MCF 10A (cell line): Measurements from ENCODE around the gene PITPNM3. TPM values are rescaled to one million over a fixed set of nuclear protein-coding genes. Genes with fewer than 3 reads are reported as not detected.

Experiments
- BruUV-seq: library from RNA; stranded (reverse); fragments of 400-500 nt; replicated peaks from 2 replicates; lab custom pipeline; 2021; lab: Mats Ljungman, UMichigan
- CTCF ChIA-PET: fragments of 300-600 bp; sonication (Branson Sonifier 250); formaldehyde crosslinking; extraction: SDS; loops from one replicate; lab custom pipeline; 2021; ENCODE audit warnings: antibody characterized with exemption, inconsistent platforms; lab: Yijun Ruan, JAX
- POLR2A ChIA-PET: fragments of 300-600, 350-650 bp; sonication (Branson Sonifier 250); formaldehyde crosslinking; extraction: SDS; loops from one replicate; lab custom pipeline; 2020; ENCODE audit warnings: antibody characterized with exemption, inconsistent platforms; lab: Yijun Ruan, JAX
- DNase-seq: peaks from one replicate; pipeline ENCODE4 v3.0.0-alpha.2; 2018; ENCODE audit not compliant: unreplicated experiment
- H3K27ac Mint-ChIP-seq: one replicate; pipeline ENCODE4 v1.8.0; 2022; ENCODE audit warnings: mild to moderate bottlenecking, low read depth, mixed read lengths; ENCODE audit not compliant: unreplicated experiment
- H3K27me3 Mint-ChIP-seq: one replicate; pipeline ENCODE4 v1.8.0; 2022; ENCODE audit warnings: mixed read lengths; ENCODE audit not compliant: insufficient read depth, unreplicated experiment
- H3K36me3 Mint-ChIP-seq: one replicate; pipeline ENCODE4 v1.8.0; 2022; ENCODE audit warnings: mild to moderate bottlenecking, moderate library complexity, mixed read lengths; ENCODE audit not compliant: insufficient read depth, unreplicated experiment
- H3K4me1 Mint-ChIP-seq: one replicate; pipeline ENCODE4 v1.8.0; 2022; ENCODE audit warnings: mixed read lengths; ENCODE audit not compliant: insufficient read depth, unreplicated experiment
- H3K4me3 Mint-ChIP-seq: one replicate; pipeline ENCODE4 v1.8.0; 2022; ENCODE audit warnings: mild to moderate bottlenecking, moderate library complexity, mixed read lengths; ENCODE audit not compliant: unreplicated experiment
- H3K9me3 Mint-ChIP-seq: one replicate; pipeline ENCODE4 v1.8.0; 2022; ENCODE audit warnings: mixed read lengths; ENCODE audit not compliant: unreplicated experiment
- CTCF ChIP-seq: fragments of 200-600 bp; IDR thresholded peaks from one replicate; pipeline ENCODE4 v1.8.0; 2022; ENCODE audit warnings: antibody characterized with exemption, mild to moderate bottlenecking; ENCODE audit not compliant: unreplicated experiment
- intact Hi-C: fragments of 100-400 bp; cut with micrococcal nuclease; formaldehyde crosslinking; loops from 2 replicates; pipeline ENCODE4 v1.14.1; 2022
- total RNA-seq: library from RNA; stranded (reverse); gene quantifications from 2 replicates; pipeline ENCODE4 v1.2.3, GENCODE V29; 2022

Gene PITPNM3
- total RNA-seq, 1 experiment from 2014 or later: 22.8 TPM

GRCh38 chr17:6525141-6525540, 31.2 kb downstream of the PITPNM3 start:
- BruUV-seq: no TSS peak
- Mint-ChIP-seq H3K27ac (peak overlapping the region; percentile 77), H3K36me3 (peaks cover 28% of the 10 kb centered on the region), H3K27me3 (no peaks in the 10 kb centered on the region), H3K9me3 (no peaks in the 10 kb centered on the region), H3K4me3 (no peak overlapping the region), H3K4me1 (peaks cover 33% of the 10 kb centered on the region)
- no peak for DNase-seq
- POLR2A ChIA-PET: interaction anchor here (1.0 to 3.3 kb wide), 5 partner anchors 12 to 42 kb away, joined by 3 to 23 read pairs (median 7); no protein-coding TSS in a partner anchor
- CTCF ChIA-PET: interaction anchor here (0.6 to 1.7 kb wide), 3 partner anchors 15 to 52 kb away, joined by 3 to 4 read pairs (median 4); no protein-coding TSS in a partner anchor
- intact Hi-C loops: no loop called here
- no peak for TF ChIP-seq CTCF

GRCh38 chr17:6524520-6524919, 31.8 kb downstream of the PITPNM3 start:
- H3K27me3 Mint-ChIP-seq: no peaks in the 10 kb centered on the region
- peaks cover 33% of the 10 kb centered on the region for H3K4me1 Mint-ChIP-seq
- H3K9me3 Mint-ChIP-seq: no peaks in the 10 kb centered on the region
- peak; percentile 51 for DNase-seq
- peak overlapping the region; percentile 77 for H3K27ac Mint-ChIP-seq
- ChIA-PET CTCF (interaction anchor here (0.6 to 1.7 kb wide), 3 partner anchors 15 to 52 kb away, joined by 3 to 4 read pairs (median 4); no protein-coding TSS in a partner anchor), POLR2A (interaction anchor here (0.6 to 3.3 kb wide), 7 partner anchors 16 to 683 kb away, joined by 3 to 23 read pairs (median 6); no protein-coding TSS in a partner anchor)
- peaks cover 28% of the 10 kb centered on the region for H3K36me3 Mint-ChIP-seq
- intact Hi-C loops: loop anchor here (1.0 kb wide), 1 partner anchor 17 kb away; no protein-coding TSS in a partner anchor
- BruUV-seq: no TSS peak
- TF ChIP-seq CTCF: no peak
- H3K4me3 Mint-ChIP-seq: no peak overlapping the region

GRCh38 chr17:6523809-6524355, 32.5 kb downstream of the PITPNM3 start:
- CTCF ChIA-PET: no interaction called here
- no peak for TF ChIP-seq CTCF
- no peak overlapping the region for H3K4me3 Mint-ChIP-seq
- H3K27ac Mint-ChIP-seq: peak overlapping the region; percentile 77
- H3K9me3 Mint-ChIP-seq: no peaks in the 10 kb centered on the region
- H3K36me3 Mint-ChIP-seq: peaks cover 28% of the 10 kb centered on the region
- BruUV-seq: TSS peak; percentile 74
- POLR2A ChIA-PET: interaction anchor here (0.6 to 3.3 kb wide), 6 partner anchors 16 to 683 kb away, joined by 3 to 23 read pairs (median 6); no protein-coding TSS in a partner anchor
- H3K4me1 Mint-ChIP-seq: peaks cover 33% of the 10 kb centered on the region
- no peaks in the 10 kb centered on the region for H3K27me3 Mint-ChIP-seq
- no peak for DNase-seq
- intact Hi-C loops: loop anchor here (1.0 kb wide), 2 partner anchors 17 to 53 kb away; no protein-coding TSS in a partner anchor

GRCh38 chr17:6523330-6523729, 33.0 kb downstream of the PITPNM3 start:
- ChIA-PET CTCF (no interaction called here), POLR2A (interaction anchor here (0.7 to 3.3 kb wide), 4 partner anchors 15 to 30 kb away, joined by 3 to 23 read pairs (median 5); no protein-coding TSS in a partner anchor)
- no TSS peak for BruUV-seq
- Mint-ChIP-seq H3K4me3 (peak overlapping the region; percentile 26), H3K4me1 (peaks cover 33% of the 10 kb centered on the region), H3K36me3 (peaks cover 32% of the 10 kb centered on the region), H3K27ac (peak overlapping the region; percentile 77), H3K9me3 (no peaks in the 10 kb centered on the region), H3K27me3 (no peaks in the 10 kb centered on the region)
- TF ChIP-seq CTCF: no peak
- intact Hi-C loops: loop anchor here (1.0 kb wide), 1 partner anchor 52 kb away; no protein-coding TSS in a partner anchor
- peak; percentile 71 for DNase-seq
